GM12878 (cell line): ENCODE measurements around the gene GDNF. TPM values are rescaled to one million over a fixed set of nuclear protein-coding genes. Genes with fewer than 3 reads are reported as not detected.

Source experiments
- ATAC-seq: fragments of 200-7000 bp; cut with Tn5 transposase; 3 replicates; pipeline ENCODE4 v1.9.1; 2020; ENCODE audit warnings: mild to moderate bottlenecking, moderate library complexity
- BruUV-seq: library from RNA; stranded (reverse); fragments of 400-500 nt; replicated peaks from 2 replicates; lab custom pipeline; 2021; lab: Mats Ljungman, UMichigan
- CTCF ChIA-PET: fragments of 300-600 bp; sonication (Branson Sonifier 250); formaldehyde crosslinking; extraction: SDS; loops from one replicate; lab custom pipeline; 2021; ENCODE audit warnings: inconsistent platforms; lab: Yijun Ruan, JAX
- POLR2A ChIA-PET: fragments of 350-600 bp; formaldehyde crosslinking; extraction: SDS; loops from one replicate; lab custom pipeline; 2021; ENCODE audit warnings: inconsistent platforms; lab: Charles Lee
- RAD21 ChIA-PET: fragments of 300-600 bp; sonication (Branson Sonifier 250); formaldehyde crosslinking; loops from one replicate; lab custom pipeline; 2023; ENCODE audit warnings: antibody characterized with exemption; ENCODE audit not compliant: unreplicated experiment; lab: Charles Lee
- SMC1A ChIA-PET: fragments of 300-600 bp; sonication (Branson Sonifier 250); formaldehyde crosslinking; loops from one replicate; lab custom pipeline; 2023; ENCODE audit not compliant: unreplicated experiment, uncharacterized antibody; lab: Charles Lee
- DNase-seq: peaks from one replicate; pipeline ENCODE4 v3.0.0-alpha.2; 2011; ENCODE audit warnings: low read depth, low spot score
- FAIRE-seq: peaks from 3 replicates; lab custom pipeline; 2011; peaks lifted over from hg19 to GRCh38; lab: Jason Lieb, UNC
- H2AFZ ChIP-seq: 2 replicates; pipeline ENCODE4 v1.6.0; 2011; ENCODE audit warnings: low read depth, low read length, control low read depth; ENCODE audit not compliant: control insufficient read depth
- H3K27ac ChIP-seq: 2 replicates; pipeline ENCODE4 v1.5.1; 2011; ENCODE audit warnings: control low read depth; ENCODE audit not compliant: control insufficient read depth, insufficient read depth
- H3K27me3 ChIP-seq, 2 experiments: replicated peaks in 1 of 2; 2 replicates each; pipeline versions ENCODE4 v1.6.0 to v1.6.1; 2011; ENCODE audit warnings: low read length in 1 of 2; ENCODE audit not compliant: control insufficient read depth in 2 of 2, insufficient read depth in 2 of 2
- H3K36me3 ChIP-seq, 2 experiments: 2 replicates each; pipeline ENCODE4 v1.5.1; 2011; ENCODE audit warnings: low read length in 1 of 2; ENCODE audit not compliant: control insufficient read depth in 2 of 2, insufficient read depth in 2 of 2
- H3K4me1 ChIP-seq: 2 replicates; pipeline ENCODE4 v1.6.1; 2011; ENCODE audit warnings: mild to moderate bottlenecking, low read length, moderate library complexity, mixed read lengths; ENCODE audit not compliant: control insufficient read depth, insufficient read depth
- H3K4me2 ChIP-seq: 2 replicates; pipeline ENCODE4 v1.6.0; 2011; ENCODE audit warnings: control low read depth; ENCODE audit not compliant: control insufficient read depth, insufficient read depth
- H3K4me3 ChIP-seq: fragments of 200-600 bp; sonication (generic); 2 replicates; pipeline ENCODE4 v1.5.1; 2016
- H3K79me2 ChIP-seq: 2 replicates; pipeline ENCODE4 v1.6.0; 2011; ENCODE audit warnings: low read length; ENCODE audit not compliant: control insufficient read depth, insufficient read depth
- H3K9ac ChIP-seq: 2 replicates; pipeline ENCODE4 v1.8.0; 2011; ENCODE audit warnings: low read length, control low read depth, mixed read lengths; ENCODE audit not compliant: control insufficient read depth, insufficient read depth
- H3K9me3 ChIP-seq: replicated peaks from 3 replicates; pipeline ENCODE4 v1.5.1; 2011; ENCODE audit warnings: mild to moderate bottlenecking, low read length; ENCODE audit not compliant: control insufficient read depth, insufficient read depth
- H4K20me1 ChIP-seq: 2 replicates; pipeline ENCODE4 v1.6.0; 2011; ENCODE audit not compliant: control insufficient read depth, insufficient read depth
- EZH2 ChIP-seq: IDR thresholded peaks from 2 replicates; pipeline ENCODE4 v1.6.1; 2012; ENCODE audit warnings: low read depth, mild to moderate bottlenecking, control low read depth, inconsistent platforms, low read length, borderline replicate concordance; ENCODE audit not compliant: control insufficient read depth
- HDAC6 ChIP-seq: fragments of 200-600 bp; sonication (generic); IDR thresholded peaks from one replicate; pipeline ENCODE4 v1.8.0; 2017; ENCODE audit warnings: antibody characterized with exemption; ENCODE audit not compliant: unreplicated experiment
- MTA2 ChIP-seq: fragments of 450-650 bp; IDR thresholded peaks from 2 replicates; pipeline ENCODE4 v1.6.1; 2016; ENCODE audit warnings: low read depth, mild to moderate bottlenecking, moderate library complexity
- PAX8 ChIP-seq: fragments of 450-650 bp; IDR thresholded peaks from 2 replicates; pipeline ENCODE4 v1.6.1; 2017; ENCODE audit warnings: mild to moderate bottlenecking, moderate library complexity
- PML ChIP-seq: IDR thresholded peaks from 2 replicates; pipeline ENCODE4 v1.6.1; 2012; ENCODE audit warnings: low read length, inconsistent platforms
- WGBS: methylation state at CpG from one replicate; pipeline ENCODE4 v1.1.6; 2016; ENCODE audit warnings: low lambda C conversion rate; ENCODE audit not compliant: insufficient replicate concordance, insufficient coverage; ENCODE audit errors: missing lambda C conversion rate; 5-methylcytosine and 5-hydroxymethylcytosine counted together
- in situ Hi-C: fragments of 300-500 bp; cut with MboI; formaldehyde crosslinking; loops from 9 replicates; pipeline ENCODE4 v1.14.3; 2018; ENCODE audit warnings: mixed read lengths
- intact Hi-C: fragments of 100-400 bp; cut with micrococcal nuclease; formaldehyde crosslinking; loops from one replicate; pipeline ENCODE4 v1.14.2; 2022; ENCODE audit not compliant: unreplicated experiment
- polyA plus RNA-seq, 11 experiments: library from polyadenylated mRNA; depleted of rRNA in 4 of 11; unstranded in 6 of 11; stranded (reverse) in 5 of 11; fragments of >200 nt; fragmentation: Nextera tagmentation in 4 of 11; fragmentation: Illumina TruSeq in 1 of 11; extraction: Ambion mirVana in 4 of 11; extraction: Trizol in 1 of 11; gene quantifications; 1 replicate in 1 of 11; 2 replicates in 10 of 11; pipeline versions ENCODE4 v1.2.1 to v1.2.3, GENCODE V29; 2011 to 2016; ENCODE audit warnings: inconsistent platforms in 2 of 11, missing spikeins in 2 of 11, low read depth in 1 of 11
- total RNA-seq, 4 experiments: library from RNA; depleted of rRNA in 3 of 4; stranded (reverse); fragments of >200 nt in 3 of 4; fragmentation: Illumina TruSeq in 1 of 4; extraction: Trizol in 1 of 4; gene quantifications; 2 replicates each; pipeline versions ENCODE4 v1.2.1 to v1.2.3, GENCODE V29; 2013 to 2021
- TF ChIP-seq, protein P1 (sequence below): IDR thresholded peaks from 2 replicates; pipeline ENCODE4 v1.6.1; 2011; ENCODE audit warnings: mild to moderate bottlenecking, low read depth, low read length, moderate library complexity; ENCODE audit not compliant: insufficient replicate concordance
- TF ChIP-seq, protein P2 (sequence below): fragments of 450-650 bp; conservative IDR thresholded peaks from 2 replicates; pipeline ENCODE4 v1.6.1; 2017; ENCODE audit warnings: mild to moderate bottlenecking, moderate library complexity
- TF ChIP-seq, protein P3 (sequence below): fragments of 450-650 bp; IDR thresholded peaks from 2 replicates; pipeline ENCODE4 v1.6.1; 2014; ENCODE audit warnings: mild to moderate bottlenecking

Gene GDNF
- total and polyA plus RNA-seq, 10 of the 15 experiments (the other 5 are each of a cell fraction or from before 2014, with no cell fraction given), result not detected

DNA sequence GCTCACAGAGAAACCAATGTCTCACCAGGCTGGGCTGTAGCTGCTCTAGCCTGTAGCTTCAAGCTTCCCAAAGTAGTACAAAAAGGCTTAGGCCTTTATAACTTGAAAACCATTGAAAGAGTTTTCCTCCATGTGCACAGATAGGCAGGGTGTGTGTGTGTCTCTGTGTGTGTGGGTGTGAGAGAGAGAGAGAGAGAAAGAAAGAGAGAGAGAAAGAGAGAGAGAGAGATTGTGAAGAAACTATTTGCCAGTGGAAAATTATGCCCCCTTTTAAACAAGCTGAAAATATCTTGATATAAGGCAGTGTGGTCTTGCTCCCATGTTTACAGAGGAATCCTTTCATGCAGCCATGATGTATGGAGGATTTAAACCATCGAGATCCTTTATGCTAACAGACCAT lies 17.9 kb upstream of the GDNF start:
- H3K27ac ChIP-seq, result no peak overlapping the region
- H2AFZ ChIP-seq, result no peak overlapping the region; the same call in 1 of the 2 replicates
- no peak overlapping the region for H3K9ac ChIP-seq
- no peak overlapping the region for H3K4me3 ChIP-seq
- no peak for FAIRE-seq
- ATAC-seq, result no peak
- ChIA-PET RAD21 (interaction anchor here (1.0 to 1.3 kb wide), 3 partner anchors 8 to 120 kb away, joined by 3 to 4 read pairs (median 3); no protein-coding TSS in a partner anchor), SMC1A (interaction anchor here (0.6 to 1.5 kb wide), 10 partner anchors 9 to 335 kb away, joined by 3 to 5 read pairs (median 3); no protein-coding TSS in a partner anchor), POLR2A (no interaction called here), CTCF (interaction anchor here (1.2 to 1.8 kb wide), 4 partner anchors 24 to 335 kb away, joined by 3 to 6 read pairs (median 5); no protein-coding TSS in a partner anchor)
- no peaks in the 10 kb centered on the region for H3K36me3 ChIP-seq
- BruUV-seq, result no TSS peak
- no peak for DNase-seq
- TF ChIP-seq PML (no peak), MTA2 (no peak), PAX8 (no peak), EZH2 (no peak), HDAC6 (no peak)
- TF ChIP-seq, protein P1, sequence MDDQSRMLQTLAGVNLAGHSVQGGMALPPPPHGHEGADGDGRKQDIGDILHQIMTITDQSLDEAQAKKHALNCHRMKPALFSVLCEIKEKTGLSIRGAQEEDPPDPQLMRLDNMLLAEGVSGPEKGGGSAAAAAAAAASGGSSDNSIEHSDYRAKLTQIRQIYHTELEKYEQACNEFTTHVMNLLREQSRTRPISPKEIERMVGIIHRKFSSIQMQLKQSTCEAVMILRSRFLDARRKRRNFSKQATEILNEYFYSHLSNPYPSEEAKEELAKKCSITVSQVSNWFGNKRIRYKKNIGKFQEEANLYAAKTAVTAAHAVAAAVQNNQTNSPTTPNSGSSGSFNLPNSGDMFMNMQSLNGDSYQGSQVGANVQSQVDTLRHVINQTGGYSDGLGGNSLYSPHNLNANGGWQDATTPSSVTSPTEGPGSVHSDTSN, result no peak
- TF ChIP-seq, protein P2, sequence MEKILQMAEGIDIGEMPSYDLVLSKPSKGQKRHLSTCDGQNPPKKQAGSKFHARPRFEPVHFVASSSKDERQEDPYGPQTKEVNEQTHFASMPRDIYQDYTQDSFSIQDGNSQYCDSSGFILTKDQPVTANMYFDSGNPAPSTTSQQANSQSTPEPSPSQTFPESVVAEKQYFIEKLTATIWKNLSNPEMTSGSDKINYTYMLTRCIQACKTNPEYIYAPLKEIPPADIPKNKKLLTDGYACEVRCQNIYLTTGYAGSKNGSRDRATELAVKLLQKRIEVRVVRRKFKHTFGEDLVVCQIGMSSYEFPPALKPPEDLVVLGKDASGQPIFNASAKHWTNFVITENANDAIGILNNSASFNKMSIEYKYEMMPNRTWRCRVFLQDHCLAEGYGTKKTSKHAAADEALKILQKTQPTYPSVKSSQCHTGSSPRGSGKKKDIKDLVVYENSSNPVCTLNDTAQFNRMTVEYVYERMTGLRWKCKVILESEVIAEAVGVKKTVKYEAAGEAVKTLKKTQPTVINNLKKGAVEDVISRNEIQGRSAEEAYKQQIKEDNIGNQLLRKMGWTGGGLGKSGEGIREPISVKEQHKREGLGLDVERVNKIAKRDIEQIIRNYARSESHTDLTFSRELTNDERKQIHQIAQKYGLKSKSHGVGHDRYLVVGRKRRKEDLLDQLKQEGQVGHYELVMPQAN, result no peak
- TF ChIP-seq, protein P3, sequence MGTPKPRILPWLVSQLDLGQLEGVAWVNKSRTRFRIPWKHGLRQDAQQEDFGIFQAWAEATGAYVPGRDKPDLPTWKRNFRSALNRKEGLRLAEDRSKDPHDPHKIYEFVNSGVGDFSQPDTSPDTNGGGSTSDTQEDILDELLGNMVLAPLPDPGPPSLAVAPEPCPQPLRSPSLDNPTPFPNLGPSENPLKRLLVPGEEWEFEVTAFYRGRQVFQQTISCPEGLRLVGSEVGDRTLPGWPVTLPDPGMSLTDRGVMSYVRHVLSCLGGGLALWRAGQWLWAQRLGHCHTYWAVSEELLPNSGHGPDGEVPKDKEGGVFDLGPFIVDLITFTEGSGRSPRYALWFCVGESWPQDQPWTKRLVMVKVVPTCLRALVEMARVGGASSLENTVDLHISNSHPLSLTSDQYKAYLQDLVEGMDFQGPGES, result no peak
- in situ Hi-C loops (no loop called here), intact Hi-C loops (no loop called here)
- H3K4me1 ChIP-seq, result peaks cover 20% of the 10 kb centered on the region
- H4K20me1 ChIP-seq, result no peaks in the 10 kb centered on the region
- H3K9me3 ChIP-seq, result no peaks in the 10 kb centered on the region; the same call in 2 of the 3 replicates
- WGBS, result 0% methylated on average over 1 of the region's 1 CpG
- no peak overlapping the region for H3K4me2 ChIP-seq
- H3K27me3 ChIP-seq, result no peaks in the 10 kb centered on the region; a peak in 1 of 4 replicates
- no peaks in the 10 kb centered on the region for H3K79me2 ChIP-seq
